ENCODE measurements around the gene ACOT11. TPM values are rescaled to one million over a fixed set of nuclear protein-coding genes. Genes with fewer than 3 reads are reported as not detected.
"Not testable (repeated sequence)": the region's sequence is repeated elsewhere in the genome, so short reads cannot be mapped to it uniquely, and the experiment has no call there.

ACOT11 gene
- 10 to 100 TPM in 1 of 2 donors, 1 to 10 TPM in 1; 6.5 to 10.3 TPM for total RNA-seq
- long read RNA-seq, donor 1, partial matches to known transcripts = 0 of 1 reads
- long read RNA-seq, donor 1, other reads (novel, unspliced or antisense) = 1 of 1 reads
- long read RNA-seq, donor 2, partial matches to known transcripts = 1 of 7 reads
- long read RNA-seq, donor 2, other reads (novel, unspliced or antisense) = 6 of 7 reads

DNA sequence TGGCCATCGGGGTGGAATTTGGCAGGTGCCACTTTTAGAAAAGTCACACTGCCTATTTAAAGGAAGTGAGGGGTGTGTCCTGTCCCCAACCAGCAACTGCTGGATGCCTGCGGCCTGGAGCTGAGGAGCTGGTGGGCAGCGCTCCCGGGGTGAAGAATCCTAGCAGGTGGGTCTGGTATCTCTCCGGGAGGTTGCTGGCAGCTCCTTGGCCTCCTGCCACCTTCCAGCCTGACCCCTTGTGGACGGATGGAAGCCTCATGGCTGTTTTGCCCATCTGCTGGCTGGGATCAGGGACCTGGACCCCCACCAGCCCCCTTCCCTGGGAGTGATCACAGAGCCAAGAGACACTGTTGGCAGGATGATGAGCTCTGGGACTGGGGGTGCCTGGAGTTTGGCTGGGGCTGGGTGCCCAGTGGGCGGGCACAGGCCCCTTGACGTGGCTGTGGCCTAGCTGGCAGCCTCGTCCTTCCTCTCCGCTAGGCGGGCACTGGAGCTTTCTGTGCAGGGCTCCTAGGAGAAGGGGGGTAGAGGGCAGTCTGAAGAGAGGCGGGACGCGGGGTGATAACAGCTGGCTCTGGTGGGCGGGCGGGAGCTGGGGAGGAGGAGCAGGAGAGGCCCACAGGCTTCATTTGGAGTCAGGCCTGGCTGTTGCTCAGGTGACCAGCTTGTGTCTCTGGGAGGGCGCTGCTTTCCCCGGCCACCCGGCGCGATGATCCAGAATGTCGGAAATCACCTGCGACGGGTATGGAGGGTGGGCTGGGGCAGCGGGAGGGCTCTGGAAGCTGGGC is at the start of gene ACOT11:
Gene ACOT11, plus strand, starts transcription at position 628 of the 788 bp plus-strand sequence. Its CDS starts 82 bp downstream, at position 710.
- intact Hi-C loops (cut with DNase I) = no loop called here
- peak; percentile 91 for DNase-seq (ENCODE audit: low spot score)

DNA sequence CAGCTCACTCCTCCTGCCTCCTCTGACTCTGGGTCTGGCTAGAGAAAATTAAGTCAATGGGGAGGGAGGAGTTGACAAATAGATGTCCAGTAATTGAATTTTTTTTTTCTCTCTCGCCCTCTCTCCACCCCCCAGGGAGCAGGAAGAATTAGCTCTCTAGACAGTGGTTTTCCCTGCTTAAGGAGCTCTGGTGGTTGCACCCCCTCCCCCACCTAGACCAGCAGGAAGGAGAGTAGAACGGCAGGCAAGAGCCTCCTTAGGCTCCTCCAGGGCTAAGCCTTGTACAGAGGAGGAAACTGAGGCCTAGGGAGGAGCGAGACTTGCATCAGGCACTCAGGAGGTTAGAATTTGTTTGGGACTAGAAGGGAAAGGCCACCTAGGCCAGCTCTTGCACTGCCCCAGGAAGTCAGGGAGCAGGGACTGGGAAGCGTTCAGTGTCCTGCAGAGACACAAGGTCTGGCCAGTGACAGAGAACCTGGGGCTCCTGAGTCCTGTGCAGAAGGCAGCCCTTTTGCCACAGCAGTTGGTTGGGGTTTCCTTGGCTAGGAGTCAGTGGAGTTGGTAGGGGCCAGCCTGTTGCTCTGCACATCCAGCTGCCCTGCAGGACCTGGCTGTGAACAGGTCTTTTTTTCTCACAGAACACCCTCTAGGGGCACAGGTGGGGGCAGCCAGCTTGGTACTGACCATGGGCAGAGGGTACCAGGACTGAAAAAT is 49.5 kb upstream of the ACOT11 start:
- intact Hi-C loops (cut with DNase I) = loop anchor here in 1 of 2 donors (10.0 kb wide), 2 partner anchors 316 to 384 kb away; no protein-coding TSS in a partner anchor
- DNase-seq (ENCODE audit: low spot score) = no peak

DNA sequence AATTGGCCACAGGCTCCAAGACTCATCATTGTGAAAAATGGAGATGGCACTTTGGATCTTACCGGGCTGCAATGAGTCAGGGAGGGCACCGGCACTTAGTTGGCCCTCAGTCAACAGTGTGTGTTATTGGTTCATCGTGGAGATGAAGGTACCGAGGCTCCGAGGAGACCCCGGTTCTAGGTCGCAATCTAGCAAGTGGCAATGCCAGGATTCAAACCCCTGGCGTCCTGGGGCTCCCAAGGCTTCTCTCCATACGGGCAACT is 49.0 kb upstream of the ACOT11 start:
- no peak for DNase-seq (ENCODE audit: low spot score)
- intact Hi-C loops (cut with DNase I) = loop anchor here in 1 of 2 donors (10.0 kb wide), 2 partner anchors 316 to 384 kb away; no protein-coding TSS in a partner anchor

DNA sequence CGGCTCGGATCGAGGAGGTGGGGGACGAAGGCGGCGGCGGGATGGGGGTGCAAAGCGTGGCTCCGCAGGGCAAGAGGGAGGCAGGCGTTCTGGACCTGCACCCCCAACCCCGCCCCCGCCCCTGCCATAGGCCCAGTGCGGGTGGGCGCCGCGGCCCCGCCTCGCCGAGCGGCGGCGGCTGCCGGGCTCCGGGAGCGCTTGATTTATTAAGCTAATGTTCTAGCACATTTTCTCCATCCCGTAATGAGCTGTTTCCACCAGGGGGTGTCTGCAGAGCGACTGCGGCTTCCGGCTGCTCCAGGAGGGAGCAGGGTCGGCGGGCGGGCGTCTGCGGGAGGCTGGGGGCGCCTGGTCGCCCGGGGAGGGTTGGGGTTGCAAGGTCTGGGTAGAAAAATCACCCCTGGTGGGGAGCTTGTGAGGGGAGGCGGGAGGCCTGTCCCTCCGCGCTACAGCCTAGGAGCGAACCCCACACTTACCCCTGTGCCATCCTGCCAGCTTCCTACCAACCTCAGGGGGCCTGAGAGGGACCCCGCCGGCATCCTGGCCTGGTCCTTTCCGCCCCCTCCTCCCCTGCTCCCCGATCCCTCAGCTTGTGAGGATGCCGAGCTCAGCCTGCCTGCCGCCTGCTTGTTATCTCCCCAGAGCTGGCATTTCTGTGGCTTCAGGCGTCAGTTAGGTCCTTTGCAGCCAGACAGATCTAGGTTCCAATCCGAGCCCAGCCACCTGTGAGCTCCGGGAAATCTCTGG is 48.5 kb upstream of the ACOT11 start:
- no peak for DNase-seq (ENCODE audit: low spot score)
- intact Hi-C loops (cut with DNase I) = loop anchor here in 1 of 2 donors (10.0 kb wide), 2 partner anchors 315 to 385 kb away; no protein-coding TSS in a partner anchor

DNA sequence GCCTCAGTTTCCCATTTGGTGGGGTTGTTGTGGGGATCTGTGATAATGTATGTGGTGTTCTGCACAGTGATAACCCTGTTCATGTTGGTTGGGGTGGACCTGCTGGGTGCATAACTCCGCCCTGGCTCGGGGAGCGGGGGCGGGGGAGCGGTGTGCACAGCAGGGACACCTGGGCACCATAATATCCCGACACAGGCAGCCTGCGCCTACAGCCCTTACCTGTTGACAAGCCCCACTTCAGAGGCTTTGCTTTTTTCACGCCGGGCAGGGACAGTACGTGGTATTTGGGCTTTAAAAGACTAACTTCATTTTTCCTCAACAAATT is 48.0 kb upstream of the ACOT11 start:
- DNase-seq (ENCODE audit: low spot score) = no peak
- intact Hi-C loops (cut with DNase I) = no loop called here

DNA sequence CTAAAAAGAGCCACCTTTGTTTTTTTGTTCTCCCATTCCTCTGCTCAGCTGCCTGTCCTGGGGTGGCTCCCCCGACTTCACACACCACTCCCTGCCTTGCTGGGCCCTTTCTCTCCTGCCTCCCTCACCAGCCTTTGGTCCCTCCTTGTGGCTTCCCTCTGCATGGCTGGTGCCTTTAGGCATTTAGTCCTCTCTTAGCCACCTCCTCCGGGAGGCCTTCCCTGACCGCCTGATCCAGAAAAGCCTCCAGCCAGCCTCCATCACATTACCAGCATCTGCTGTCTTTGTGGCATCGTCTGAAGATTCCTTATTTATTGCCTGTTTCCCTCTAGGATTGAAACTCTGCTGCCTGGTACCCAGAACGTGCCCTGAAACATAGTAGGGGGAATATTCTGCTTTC is 46.2 kb upstream of the ACOT11 start:
- DNase-seq (ENCODE audit: low spot score) = no peak
- intact Hi-C loops (cut with DNase I) = no loop called here

DNA sequence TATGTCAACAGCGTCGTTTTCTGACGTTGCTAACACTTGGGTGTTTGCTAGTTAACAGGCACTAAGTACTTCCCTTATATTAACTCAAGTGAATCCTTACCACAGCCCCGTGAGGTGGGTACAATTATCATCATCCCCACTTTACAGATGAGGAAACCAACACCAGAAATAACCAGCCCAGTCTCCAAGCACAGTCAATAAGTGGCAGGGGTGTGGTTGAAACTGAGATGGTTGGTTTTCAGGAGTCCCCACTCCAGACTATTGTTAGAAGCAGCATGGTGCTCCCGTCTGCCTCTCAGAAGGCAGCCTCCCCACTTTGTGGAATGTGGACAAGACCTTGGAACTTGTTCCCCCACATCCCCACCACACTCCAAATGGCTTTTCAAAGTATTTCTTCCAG is 45.7 kb upstream of the ACOT11 start:
- intact Hi-C loops (cut with DNase I) = no loop called here
- DNase-seq (ENCODE audit: low spot score) = no peak

DNA sequence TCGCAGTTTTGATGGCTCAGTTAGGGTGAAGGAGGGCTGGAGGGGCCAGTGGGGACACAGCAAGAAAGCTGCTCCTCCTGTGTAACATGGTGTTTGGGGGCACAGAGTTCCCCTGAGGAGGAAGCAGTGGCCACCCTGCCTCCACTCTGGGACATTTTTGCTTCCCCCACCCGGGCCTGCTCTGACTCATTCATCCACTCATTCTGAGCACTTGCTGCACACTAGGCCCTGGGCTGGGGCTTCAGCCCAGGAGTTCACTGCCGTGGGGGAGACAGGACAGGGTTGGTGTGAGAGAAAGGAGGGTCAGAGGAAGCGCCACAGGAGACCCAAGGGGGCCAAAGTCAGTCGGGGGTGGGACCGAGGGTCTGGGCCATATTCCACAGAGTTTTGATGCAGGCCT is 41.4 kb upstream of the ACOT11 start:
- no peak for DNase-seq (ENCODE audit: low spot score)
- intact Hi-C loops (cut with DNase I) = no loop called here

DNA sequence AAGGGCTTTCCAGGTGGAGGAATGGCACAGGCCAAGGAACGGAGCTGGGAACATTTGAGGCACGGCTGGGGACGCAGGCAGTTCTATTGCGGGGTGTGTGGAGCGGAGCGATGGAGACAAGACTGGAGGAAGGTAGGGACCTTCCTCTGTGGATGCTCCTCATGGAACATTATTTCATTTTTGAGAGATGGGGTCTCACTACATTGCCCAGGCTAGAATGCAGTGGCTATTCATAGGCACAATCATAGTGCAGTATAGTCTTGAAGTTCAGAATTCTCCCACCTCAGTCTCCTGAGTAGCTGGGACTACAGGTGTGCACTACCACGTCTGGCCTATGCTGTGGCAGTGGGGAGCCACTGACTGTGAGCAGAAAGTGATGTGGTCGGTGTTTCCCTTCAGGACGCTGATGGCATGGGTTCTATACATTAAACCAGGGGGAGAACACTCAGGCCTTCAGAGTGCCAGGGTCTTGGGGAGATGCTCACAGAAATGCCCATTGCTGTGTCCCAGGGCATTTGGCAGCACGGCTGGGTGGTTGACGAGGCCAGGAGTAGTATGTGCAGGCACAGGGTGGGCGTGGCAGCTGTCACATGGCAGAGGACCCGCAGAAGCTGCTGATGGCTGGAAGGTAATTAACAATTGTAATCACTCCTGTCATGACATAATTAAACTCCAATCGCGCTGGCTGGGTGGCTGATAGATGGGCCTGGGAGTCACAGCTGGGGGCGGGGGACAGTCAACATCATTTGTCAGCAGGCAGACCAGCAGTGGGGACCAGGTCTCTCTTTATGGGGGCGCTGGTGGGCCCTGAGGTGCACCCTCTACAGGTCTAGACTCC is 40.8 kb upstream of the ACOT11 start:
- DNase-seq (ENCODE audit: low spot score) = no peak
- intact Hi-C loops (cut with DNase I) = no loop called here

DNA sequence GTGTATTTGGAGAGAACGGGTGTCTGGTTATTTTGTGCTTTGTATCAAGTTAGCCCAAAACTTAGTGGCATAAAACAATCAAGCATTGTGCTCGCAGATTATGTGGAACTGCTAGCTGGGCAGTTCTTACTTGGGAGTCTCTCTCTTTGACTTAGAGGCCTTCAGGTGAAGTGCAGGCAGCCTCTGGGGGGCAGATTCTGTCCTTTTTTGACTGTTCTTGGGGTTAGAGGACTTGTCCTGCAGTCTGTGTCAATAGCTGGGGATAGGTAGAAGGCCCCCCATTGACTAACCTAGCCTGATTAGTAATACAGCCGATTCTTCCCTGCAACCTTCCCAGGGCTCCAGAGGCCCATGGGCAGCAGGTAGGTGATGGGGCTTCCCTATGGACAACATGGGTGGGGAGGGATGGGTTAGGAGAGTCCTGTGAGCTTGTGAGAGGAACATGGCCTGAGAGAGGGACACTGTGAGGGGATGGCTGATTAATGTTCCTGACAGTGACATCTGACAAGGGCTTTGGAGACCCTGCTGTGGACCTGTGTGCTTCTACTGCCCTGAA is 37.2 kb upstream of the ACOT11 start:
- no peak for DNase-seq (ENCODE audit: low spot score)
- intact Hi-C loops (cut with DNase I) = no loop called here

DNA sequence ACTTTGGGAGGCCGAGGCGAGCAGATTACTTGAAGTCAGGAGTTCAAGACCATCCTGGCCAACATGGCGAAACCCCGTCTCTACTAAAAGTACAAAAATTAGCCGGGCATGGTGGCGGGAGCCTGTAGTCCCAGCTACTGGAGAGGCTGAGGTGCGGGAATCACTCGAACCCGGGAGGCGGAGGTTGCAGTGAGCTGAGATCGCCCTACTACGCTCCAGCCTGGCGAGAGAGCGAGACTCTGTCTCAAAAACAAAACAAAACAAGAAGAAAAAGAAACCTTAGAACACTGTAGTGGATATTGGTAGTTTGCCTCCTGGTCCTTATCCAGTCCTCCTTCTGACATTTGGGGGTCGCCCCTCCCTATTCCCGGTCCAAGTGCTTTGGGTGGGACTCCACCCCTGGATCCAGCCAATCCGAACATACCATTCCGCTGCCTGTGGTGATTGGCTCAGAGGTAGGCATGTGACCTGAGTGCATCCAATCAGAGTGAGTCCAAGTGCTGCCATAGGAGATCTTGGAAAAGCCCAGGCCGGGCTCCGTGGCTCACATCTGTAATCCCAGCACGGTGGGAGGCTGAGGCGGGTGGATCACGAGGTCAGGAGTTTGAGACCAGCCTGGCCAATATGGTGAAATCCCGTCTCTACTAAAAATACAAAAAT is 34.0 kb upstream of the ACOT11 start:
- DNase-seq (ENCODE audit: low spot score) = peak; percentile 44
- intact Hi-C loops (cut with DNase I) = not testable (repeated sequence)

DNA sequence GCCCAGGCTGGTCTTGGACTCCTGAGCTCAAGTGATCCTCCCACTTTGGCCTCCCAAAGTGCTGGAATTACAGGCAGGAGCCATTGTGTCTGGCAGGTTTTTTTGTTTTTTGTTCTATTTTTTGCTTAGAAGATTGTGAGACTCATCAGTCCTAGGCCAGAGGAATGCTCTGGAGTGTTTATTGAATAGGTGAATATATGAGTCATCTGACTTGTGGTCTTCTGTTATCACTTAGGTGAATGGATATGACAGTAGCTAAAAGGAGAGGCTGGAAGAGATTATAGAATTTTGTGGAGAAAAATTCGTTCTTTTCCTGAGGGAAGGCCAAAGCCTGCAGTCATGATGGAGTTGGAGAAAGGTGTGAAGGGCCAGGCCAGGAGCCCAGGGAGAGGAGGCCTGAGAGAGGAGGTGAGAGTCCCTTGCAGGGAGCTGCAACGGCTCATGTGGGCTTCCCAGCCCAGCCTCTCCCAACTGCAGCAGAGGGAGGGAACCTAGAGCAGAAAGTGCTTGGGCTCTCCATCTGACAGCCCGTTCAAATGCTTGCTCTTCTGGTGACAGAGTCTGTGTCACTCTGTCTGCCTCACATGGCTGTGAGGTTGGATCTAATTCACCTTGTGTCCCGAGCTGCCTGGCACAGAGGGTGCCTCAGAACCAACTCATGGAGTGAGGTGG is 31.6 kb upstream of the ACOT11 start:
- peak; percentile 36 for DNase-seq (ENCODE audit: low spot score)
- intact Hi-C loops (cut with DNase I) = no loop called here

DNA sequence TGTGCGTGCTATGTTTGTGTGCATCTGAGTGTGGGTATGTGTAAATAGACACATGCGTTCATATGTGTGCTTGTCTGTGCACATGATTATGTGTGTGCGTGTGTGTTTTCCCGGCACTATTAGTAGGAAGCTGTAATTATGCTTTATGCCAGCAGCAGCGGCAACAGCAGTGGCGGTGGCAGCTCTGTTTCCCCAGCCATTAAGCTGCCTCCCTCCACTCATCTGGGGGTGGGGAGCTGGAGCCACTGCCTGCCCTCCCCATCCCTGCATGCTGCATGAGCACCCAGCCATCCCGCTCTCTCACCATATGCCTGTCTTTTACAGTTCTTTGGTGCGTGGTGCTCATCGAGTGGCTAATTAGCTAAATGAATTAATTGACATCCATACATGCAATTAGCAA is 30.5 kb upstream of the ACOT11 start:
- peak; percentile 17 for DNase-seq (ENCODE audit: low spot score)
- intact Hi-C loops (cut with DNase I) = no loop called here

DNA sequence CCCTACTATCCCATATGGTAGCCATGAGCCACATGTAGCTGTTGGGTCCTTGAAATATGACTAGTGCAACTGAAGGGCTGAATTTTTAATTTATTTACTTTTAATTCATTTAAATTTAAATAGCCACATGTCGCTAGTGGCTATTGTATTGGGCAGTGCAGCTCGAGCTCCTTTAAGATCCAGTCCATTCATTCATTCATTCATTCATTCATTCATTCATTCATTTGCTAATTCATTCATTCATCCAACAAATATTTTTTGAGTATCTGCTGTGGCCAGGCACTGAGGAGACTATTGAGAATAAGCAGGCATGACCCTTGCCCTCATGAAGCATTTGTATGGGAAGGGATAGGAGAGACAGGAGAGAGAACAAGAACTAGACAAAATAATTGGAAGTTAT is 29.5 kb upstream of the ACOT11 start:
- DNase-seq (ENCODE audit: low spot score) = no peak
- intact Hi-C loops (cut with DNase I) = no loop called here

DNA sequence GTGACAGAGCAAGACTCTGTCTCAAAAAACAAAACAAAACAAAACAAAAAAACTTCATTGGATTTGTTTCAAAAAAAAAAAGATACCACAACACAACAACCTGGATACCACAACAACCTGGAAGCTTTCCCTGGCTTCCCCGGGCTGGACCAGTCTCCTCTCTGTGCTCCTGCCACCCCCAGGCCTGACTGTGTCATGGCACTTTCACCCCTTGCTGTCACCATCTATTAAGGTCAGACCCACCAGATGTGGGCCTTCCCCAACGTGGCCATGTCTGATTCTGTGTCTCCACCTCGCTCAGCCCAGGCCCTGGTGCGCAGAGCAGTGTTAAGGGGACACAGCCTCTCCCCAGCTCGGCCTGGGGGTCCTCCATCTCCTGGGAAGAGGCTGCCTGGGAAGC is 28.3 kb upstream of the ACOT11 start:
- intact Hi-C loops (cut with DNase I) = no loop called here
- peak; percentile 64 for DNase-seq (ENCODE audit: low spot score)

DNA sequence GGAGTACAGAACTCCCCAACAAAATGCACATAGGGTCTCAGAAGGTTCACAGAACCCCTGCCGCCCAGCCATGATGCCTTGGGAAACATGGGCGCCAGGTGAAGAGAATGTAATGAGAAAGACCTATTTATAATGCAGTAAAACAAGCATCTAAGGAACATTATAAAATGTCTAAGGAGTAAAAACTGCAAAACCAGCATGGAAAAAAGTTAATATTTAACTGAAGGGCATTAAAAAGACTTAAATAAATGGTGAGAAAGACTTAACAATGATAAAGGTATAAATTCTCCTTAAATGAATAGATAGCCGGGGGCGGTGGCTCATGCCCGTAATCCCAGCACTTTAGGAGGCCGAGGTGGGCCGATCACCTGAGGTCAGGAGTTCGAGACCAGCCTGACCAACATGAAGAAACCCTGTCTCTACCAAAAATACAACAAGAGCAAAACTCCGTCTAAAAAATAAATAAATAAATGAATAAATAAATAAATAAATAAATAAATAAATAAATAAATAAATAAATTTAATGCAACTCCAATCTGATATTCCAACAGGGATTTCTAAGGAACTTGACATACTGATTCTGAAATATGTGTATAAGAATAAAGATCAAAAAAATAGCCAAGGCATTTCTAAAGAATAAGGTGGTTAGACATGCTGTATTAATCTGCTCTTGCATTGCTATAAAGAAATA is 27.3 kb upstream of the ACOT11 start:
- peak; percentile 42 for DNase-seq (ENCODE audit: low spot score)
- intact Hi-C loops (cut with DNase I) = no loop called here

DNA sequence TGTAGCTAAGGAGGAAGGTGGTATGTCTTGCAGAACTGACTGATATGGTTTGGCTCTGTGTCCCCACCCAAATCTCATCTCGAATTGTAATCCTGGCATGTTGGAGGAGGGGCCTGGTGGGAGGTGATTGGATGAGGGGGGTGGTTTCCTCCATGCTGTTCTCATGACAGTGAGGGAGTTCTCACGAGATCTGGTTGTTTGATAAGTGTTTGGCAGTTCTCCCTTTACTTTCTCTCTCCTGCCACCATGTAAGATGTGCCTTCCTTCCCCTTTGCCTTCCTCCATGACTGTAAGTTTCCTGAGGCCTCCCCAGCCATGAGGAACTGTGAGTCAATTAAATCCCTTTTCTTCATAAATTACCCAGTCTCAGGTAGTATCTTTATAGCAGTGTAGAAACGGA is 21.5 kb upstream of the ACOT11 start:
- DNase-seq (ENCODE audit: low spot score); intact Hi-C loops (cut with DNase I): not testable (repeated sequence)
